ENCODE results near the gene RNF150. TPM values are rescaled to one million over a fixed set of nuclear protein-coding genes. Genes with fewer than 3 reads are reported as not detected.

Gene RNF150
- polyA plus RNA-seq, 1 donor from 2014 or later = 15.3 TPM

- Histone ChIP-seq H3K4me3 (ENCODE audit: low read length) (no peak overlapping the region), H4K20me1 (ENCODE audit: insufficient read depth) (no peaks in the 10 kb centered on the region), H3K27ac (ENCODE audit: low read length) (no peak overlapping the region), H3K4me2 (ENCODE audit: low read length) (no peak overlapping the region), H3K9ac (ENCODE audit: low read length) (no peak overlapping the region), H3K79me2 (replicated peaks; ENCODE audit: insufficient read depth, low read length) (no peaks in the 10 kb centered on the region), H3K9me2 (ENCODE audit: insufficient read depth, low read length) (no peaks in the 10 kb centered on the region), H2AFZ (ENCODE audit: low read depth, low read length) (no peak overlapping the region), H3F3A (ENCODE audit: insufficient read depth, low read length, poor library complexity, severe bottlenecking) (no peaks in the 10 kb centered on the region), H3K36me3 (ENCODE audit: insufficient read depth, low read length) (no peaks in the 10 kb centered on the region), H3K9me3 (ENCODE audit: low read length) (no peaks in the 10 kb centered on the region), H3K27me3 (ENCODE audit: insufficient read depth, low read depth, low read length) (no peaks in the 10 kb centered on the region)
- no peak for TF ChIP-seq MXI1 (conservative IDR thresholded peaks at IDR 0.05; ENCODE audit: poor library complexity, severe bottlenecking)
- no peak for TF ChIP-seq POLR2AphosphoS5 (IDR thresholded peaks at IDR 0.05)
- no peak for TF ChIP-seq EZH2 (IDR thresholded peaks at IDR 0.05; ENCODE audit: borderline replicate concordance, insufficient read depth, low read length, poor library complexity, severe bottlenecking)
- TF ChIP-seq TAF1 (IDR thresholded peaks at IDR 0.05; ENCODE audit: low read depth) = no peak
- no peak for TF ChIP-seq RAD21 (conservative IDR thresholded peaks at IDR 0.05)
- TF ChIP-seq EP300 (conservative IDR thresholded peaks at IDR 0.05; ENCODE audit: poor library complexity, severe bottlenecking) = no peak
- TF ChIP-seq CTCF (IDR thresholded peaks at IDR 0.05; ENCODE audit: poor library complexity, severe bottlenecking) = no peak
- no peak for TF ChIP-seq SMC3 (conservative IDR thresholded peaks at IDR 0.05; ENCODE audit: poor library complexity)
- TF ChIP-seq REST (IDR thresholded peaks at IDR 0.05; ENCODE audit: borderline replicate concordance) = no peak
These were observed 41.2 kb upstream of the RNF150 start for GRCh38 chr4:141174457-141174856.

GRCh38 chr4:141170671-141171070 lies 37.4 kb upstream of the RNF150 start:
- Histone ChIP-seq H4K20me1 (ENCODE audit: insufficient read depth) (no peaks in the 10 kb centered on the region), H3K9me2 (ENCODE audit: insufficient read depth, low read length) (no peaks in the 10 kb centered on the region), H3K9ac (ENCODE audit: low read length) (no peak overlapping the region), H2AFZ (ENCODE audit: low read depth, low read length) (no peak overlapping the region), H3K79me2 (replicated peaks; ENCODE audit: insufficient read depth, low read length) (no peaks in the 10 kb centered on the region), H3K9me3 (ENCODE audit: low read length) (no peaks in the 10 kb centered on the region), H3K4me3 (ENCODE audit: low read length) (no peak overlapping the region), H3K36me3 (ENCODE audit: insufficient read depth, low read length) (no peaks in the 10 kb centered on the region), H3K27me3 (ENCODE audit: insufficient read depth, low read depth, low read length) (no peaks in the 10 kb centered on the region), H3F3A (ENCODE audit: insufficient read depth, low read length, poor library complexity, severe bottlenecking) (no peaks in the 10 kb centered on the region), H3K4me2 (ENCODE audit: low read length) (no peak overlapping the region), H3K27ac (ENCODE audit: low read length) (no peak overlapping the region)
- TF ChIP-seq SMC3 (conservative IDR thresholded peaks at IDR 0.05; ENCODE audit: poor library complexity) (no peak), POLR2AphosphoS5 (IDR thresholded peaks at IDR 0.05) (no peak), RAD21 (conservative IDR thresholded peaks at IDR 0.05) (no peak), EZH2 (IDR thresholded peaks at IDR 0.05; ENCODE audit: borderline replicate concordance, insufficient read depth, low read length, poor library complexity, severe bottlenecking) (no peak), TAF1 (IDR thresholded peaks at IDR 0.05; ENCODE audit: low read depth) (no peak), CTCF (IDR thresholded peaks at IDR 0.05; ENCODE audit: poor library complexity, severe bottlenecking) (no peak), REST (IDR thresholded peaks at IDR 0.05; ENCODE audit: borderline replicate concordance) (no peak), EP300 (conservative IDR thresholded peaks at IDR 0.05; ENCODE audit: poor library complexity, severe bottlenecking) (no peak), MXI1 (conservative IDR thresholded peaks at IDR 0.05; ENCODE audit: poor library complexity, severe bottlenecking) (no peak)

Data from neural cell (in vitro differentiated cells).